ENCODE results near the gene DDAH1. TPM values are rescaled to one million over a fixed set of nuclear protein-coding genes. Genes with fewer than 3 reads are reported as not detected.

Gene DDAH1
- total RNA-seq, 1 experiment from 2014 or later, result 87.9 TPM

DNA sequence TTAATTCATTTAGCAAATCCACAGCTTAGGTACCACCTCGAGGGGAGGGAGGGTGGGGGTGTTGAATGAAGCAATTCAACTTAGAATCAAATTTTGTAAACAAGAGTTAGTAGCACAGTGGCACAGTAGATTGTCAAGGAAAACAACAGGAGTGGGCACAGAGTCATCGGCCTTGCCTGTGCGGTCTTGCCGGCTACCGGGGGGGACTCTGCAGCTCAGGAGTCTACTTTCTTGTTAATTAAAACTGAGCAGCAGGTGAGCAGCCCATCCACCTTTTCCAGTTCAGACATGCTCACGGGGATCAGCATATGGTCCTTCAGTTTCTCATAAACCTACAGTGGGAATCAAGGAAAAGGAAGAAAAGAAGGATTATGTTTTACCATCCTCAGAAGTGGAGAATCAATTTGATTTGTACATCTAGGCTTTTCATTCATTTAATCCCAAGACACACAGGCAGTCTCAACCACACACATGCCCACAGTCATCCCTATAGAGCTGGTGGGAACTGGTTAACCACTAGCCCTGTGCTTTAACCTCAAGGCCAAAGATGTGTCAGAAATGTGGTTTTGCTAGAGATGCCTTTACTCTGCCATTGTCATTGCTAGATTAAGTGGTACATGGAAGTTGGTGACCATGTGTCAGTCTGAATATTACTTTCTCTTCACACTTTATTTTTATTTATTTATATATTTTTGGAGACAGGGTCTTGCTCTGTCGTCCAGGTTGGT is 143.6 kb downstream of the DDAH1 start:
- DNase-seq, result no peak
- ChIA-PET CTCF (interaction anchor here (1.0 kb wide), 1 partner anchor 13 kb away, joined by 3 read pairs; no protein-coding TSS in a partner anchor), POLR2A (interaction anchor here (0.6 kb wide), 3 partner anchors 255 to 1245 kb away, joined by 4 to 7 read pairs (median 6); no protein-coding TSS in a partner anchor)
- Mint-ChIP-seq H3K27me3 (ENCODE audit: insufficient read depth, unreplicated experiment) (no peaks in the 10 kb centered on the region), H3K4me3 (ENCODE audit: unreplicated experiment) (no peak overlapping the region), H3K9me3 (ENCODE audit: unreplicated experiment) (no peaks in the 10 kb centered on the region), H3K27ac (ENCODE audit: unreplicated experiment) (peak overlapping the region; percentile 86), H3K36me3 (ENCODE audit: insufficient read depth, unreplicated experiment) (peaks cover 10% of the 10 kb centered on the region), H3K4me1 (ENCODE audit: low read depth, unreplicated experiment) (peaks cover 32% of the 10 kb centered on the region)
- Histone ChIP-seq H3K4me3 (ENCODE audit: low read depth, low read length) (no peak overlapping the region), H3K36me3 (ENCODE audit: control insufficient read depth, insufficient read depth, low read length) (no peaks in the 10 kb centered on the region), H3K27me3 (replicated peaks; ENCODE audit: control insufficient read depth, insufficient read depth, low read length) (no peaks in the 10 kb centered on the region), H3K9me3 (no peaks in the 10 kb centered on the region), H3K4me1 (peaks cover 31% of the 10 kb centered on the region)
- TF ChIP-seq, protein P1, sequence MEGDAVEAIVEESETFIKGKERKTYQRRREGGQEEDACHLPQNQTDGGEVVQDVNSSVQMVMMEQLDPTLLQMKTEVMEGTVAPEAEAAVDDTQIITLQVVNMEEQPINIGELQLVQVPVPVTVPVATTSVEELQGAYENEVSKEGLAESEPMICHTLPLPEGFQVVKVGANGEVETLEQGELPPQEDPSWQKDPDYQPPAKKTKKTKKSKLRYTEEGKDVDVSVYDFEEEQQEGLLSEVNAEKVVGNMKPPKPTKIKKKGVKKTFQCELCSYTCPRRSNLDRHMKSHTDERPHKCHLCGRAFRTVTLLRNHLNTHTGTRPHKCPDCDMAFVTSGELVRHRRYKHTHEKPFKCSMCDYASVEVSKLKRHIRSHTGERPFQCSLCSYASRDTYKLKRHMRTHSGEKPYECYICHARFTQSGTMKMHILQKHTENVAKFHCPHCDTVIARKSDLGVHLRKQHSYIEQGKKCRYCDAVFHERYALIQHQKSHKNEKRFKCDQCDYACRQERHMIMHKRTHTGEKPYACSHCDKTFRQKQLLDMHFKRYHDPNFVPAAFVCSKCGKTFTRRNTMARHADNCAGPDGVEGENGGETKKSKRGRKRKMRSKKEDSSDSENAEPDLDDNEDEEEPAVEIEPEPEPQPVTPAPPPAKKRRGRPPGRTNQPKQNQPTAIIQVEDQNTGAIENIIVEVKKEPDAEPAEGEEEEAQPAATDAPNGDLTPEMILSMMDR (IDR thresholded peaks at IDR 0.05; ENCODE audit: insufficient read depth in 1 of 2, low read depth in 1 of 2, low read length in 1 of 2, severe bottlenecking in 1 of 2, unreplicated experiment in 1 of 2), result no peak
- intact Hi-C loops (cut with micrococcal nuclease; ENCODE audit: unreplicated experiment), result no loop called here
- no TSS peak for BruUV-seq (replicated peaks)

DNA sequence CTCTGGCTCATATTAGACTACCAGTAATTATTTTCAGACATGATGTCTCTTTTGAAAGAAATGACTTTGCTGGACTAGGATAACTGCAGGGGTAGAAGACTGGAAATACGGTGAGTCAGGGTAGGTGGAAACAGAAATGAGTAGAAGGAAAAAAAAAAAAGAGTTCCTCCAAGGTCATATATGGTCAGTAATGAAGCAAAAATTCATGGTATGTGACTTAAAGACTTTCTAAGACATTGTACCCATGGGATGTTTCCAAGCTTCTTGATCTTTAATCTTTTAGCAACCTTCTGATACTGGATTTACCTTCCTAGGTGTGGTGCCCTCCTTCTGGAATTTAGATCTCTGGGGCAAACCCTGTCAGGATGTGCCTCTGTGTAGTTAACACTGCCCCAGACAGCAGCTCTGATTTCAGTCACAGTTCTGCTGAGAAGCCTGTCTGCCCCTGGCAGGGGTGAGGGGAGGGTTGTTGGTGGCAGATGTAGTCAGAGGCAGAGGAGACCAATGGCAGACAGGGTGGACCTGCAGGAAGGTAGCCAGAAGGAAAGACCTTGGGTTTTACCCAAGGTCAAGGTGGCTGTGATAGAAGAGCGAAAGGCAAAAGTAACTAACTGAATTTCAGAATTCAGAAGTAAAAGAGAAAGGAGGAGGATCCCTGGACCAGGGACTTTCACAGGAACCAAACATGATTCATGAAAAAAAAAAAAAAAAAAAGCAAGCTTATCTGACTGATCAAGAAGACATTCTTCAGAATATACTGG is 144.4 kb downstream of the DDAH1 start:
- H3K27ac Mint-ChIP-seq (ENCODE audit: unreplicated experiment), result peak overlapping the region; percentile 86

DNA sequence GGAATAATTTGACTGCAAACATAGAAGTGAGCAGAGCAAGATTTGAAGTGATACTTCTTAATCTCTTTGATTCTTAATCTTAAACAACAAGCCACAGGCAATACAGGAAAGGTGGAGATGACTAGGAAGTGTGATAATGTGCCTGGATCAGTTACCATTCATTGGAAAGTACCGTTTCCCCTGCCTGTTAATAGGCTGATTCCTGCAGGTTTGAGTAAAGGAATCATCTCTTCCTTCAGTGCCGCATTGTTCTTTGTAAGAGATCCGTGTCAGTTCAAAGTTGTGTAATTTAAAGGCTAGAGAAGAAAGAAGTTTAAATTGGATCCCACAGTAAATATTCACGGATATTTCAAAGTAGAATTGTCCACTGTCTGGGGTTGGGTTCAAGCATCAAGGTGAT is 145.0 kb downstream of the DDAH1 start:
- H3K27ac Mint-ChIP-seq (ENCODE audit: unreplicated experiment), result peak overlapping the region; percentile 86

More for the DNA sequence above, 144.4 kb downstream of the DDAH1 start:
- no peaks in the 10 kb centered on the region for H3K36me3 ChIP-seq (ENCODE audit: control insufficient read depth, insufficient read depth, low read length)
- H3K27me3 ChIP-seq (replicated peaks; ENCODE audit: control insufficient read depth, insufficient read depth, low read length), result no peaks in the 10 kb centered on the region
- ChIA-PET CTCF (interaction anchor here (1.0 kb wide), 1 partner anchor 12 kb away, joined by 3 read pairs; no protein-coding TSS in a partner anchor), POLR2A (interaction anchor here (0.6 kb wide), 3 partner anchors 256 to 1244 kb away, joined by 4 to 7 read pairs (median 6); no protein-coding TSS in a partner anchor)
- Mint-ChIP-seq H3K9me3 (ENCODE audit: unreplicated experiment) (no peaks in the 10 kb centered on the region), H3K4me3 (ENCODE audit: unreplicated experiment) (peak overlapping the region; percentile 34), H3K27me3 (ENCODE audit: insufficient read depth, unreplicated experiment) (no peaks in the 10 kb centered on the region), H3K4me1 (ENCODE audit: low read depth, unreplicated experiment) (peaks cover 24% of the 10 kb centered on the region), H3K36me3 (ENCODE audit: insufficient read depth, unreplicated experiment) (peaks cover 10% of the 10 kb centered on the region)
- peak in 1 of 2 experiments; percentile 19 for DNase-seq
- TF ChIP-seq, protein P1 (IDR thresholded peaks at IDR 0.05; ENCODE audit: insufficient read depth in 1 of 2, low read depth in 1 of 2, low read length in 1 of 2, severe bottlenecking in 1 of 2, unreplicated experiment in 1 of 2), result no peak
- intact Hi-C loops (cut with micrococcal nuclease; ENCODE audit: unreplicated experiment), result loop anchor here (1.0 kb wide), 1 partner anchor 9 kb away; no protein-coding TSS in a partner anchor
- H3K9me3 ChIP-seq, result no peaks in the 10 kb centered on the region
- BruUV-seq (replicated peaks), result no TSS peak
- peaks cover 23% of the 10 kb centered on the region for H3K4me1 ChIP-seq
- H3K4me3 ChIP-seq (ENCODE audit: low read depth, low read length), result no peak overlapping the region

More for the DNA sequence above, 145.0 kb downstream of the DDAH1 start:
- Histone ChIP-seq H3K27me3 (replicated peaks; ENCODE audit: control insufficient read depth, insufficient read depth, low read length) (no peaks in the 10 kb centered on the region), H3K4me1 (peaks cover 23% of the 10 kb centered on the region), H3K9me3 (no peaks in the 10 kb centered on the region), H3K4me3 (ENCODE audit: low read depth, low read length) (no peak overlapping the region), H3K36me3 (ENCODE audit: control insufficient read depth, insufficient read depth, low read length) (no peaks in the 10 kb centered on the region)
- intact Hi-C loops (cut with micrococcal nuclease; ENCODE audit: unreplicated experiment), result loop anchor here (1.0 kb wide), 1 partner anchor 9 kb away; no protein-coding TSS in a partner anchor
- no peaks in the 10 kb centered on the region for H3K27me3 Mint-ChIP-seq (ENCODE audit: insufficient read depth, unreplicated experiment)
- H3K36me3 Mint-ChIP-seq (ENCODE audit: insufficient read depth, unreplicated experiment), result peaks cover 10% of the 10 kb centered on the region
- peaks cover 19% of the 10 kb centered on the region for H3K4me1 Mint-ChIP-seq (ENCODE audit: low read depth, unreplicated experiment)
- POLR2A ChIA-PET, result no interaction called here
- DNase-seq, result no peak
- peak overlapping the region; percentile 34 for H3K4me3 Mint-ChIP-seq (ENCODE audit: unreplicated experiment)
- TF ChIP-seq, protein P1 (IDR thresholded peaks at IDR 0.05; ENCODE audit: insufficient read depth in 1 of 2, low read depth in 1 of 2, low read length in 1 of 2, severe bottlenecking in 1 of 2, unreplicated experiment in 1 of 2), result no peak
- BruUV-seq (replicated peaks), result no TSS peak
- H3K9me3 Mint-ChIP-seq (ENCODE audit: unreplicated experiment), result no peaks in the 10 kb centered on the region
- CTCF ChIA-PET, result no interaction called here

All from Caco-2 (cell line).